ENCODE data around the gene TSPAN31.

- TF ChIP-seq ZFP3 (CRISPR knock-in tag; IDR thresholded peaks at IDR 0.05) (no peak), ZNF8 (CRISPR knock-in tag; IDR thresholded peaks at IDR 0.05) (no peak), TOX (CRISPR knock-in tag; IDR thresholded peaks at IDR 0.05; ENCODE audit: borderline replicate concordance) (no peak), CSRNP3 (CRISPR knock-in tag; IDR thresholded peaks at IDR 0.05) (no peak)
These were observed 37.0 kb downstream of the TSPAN31 start for GRCh38 chr12:57781801-57782200.

All from SK-N-SH treated with all-trans-retinoic acid at 6 μM for 48 hours (cell line).